Mucosa of descending colon (tissue), 3 donors: Measurements from ENCODE around the gene PCGF6. TPM values are rescaled to one million over a fixed set of nuclear protein-coding genes. Genes with fewer than 3 reads are reported as not detected.

ENCODE experiments used
- ATAC-seq: fragments of 200-7000 bp; cut with Tn5 transposase; one replicate; pipeline ENCODE4 v1.9.1; 2020; ENCODE audit warnings: mild to moderate bottlenecking, moderate library complexity
- DNase-seq, 3 donors: peaks; one replicate each; pipeline ENCODE4 v3.0.0-alpha.2; 2020
- H3K36me3 ChIP-seq: fragments of 200-600 bp; one replicate; pipeline ENCODE4 v1.8.0; 2021; ENCODE audit warnings: low read depth, mild to moderate bottlenecking
- H3K4me1 ChIP-seq: fragments of 200-600 bp; one replicate; pipeline ENCODE4 v1.8.0; 2021; ENCODE audit warnings: low read depth, mild to moderate bottlenecking
- H3K4me3 ChIP-seq: fragments of 200-600 bp; one replicate; pipeline ENCODE4 v1.8.0; 2021; ENCODE audit warnings: mild to moderate bottlenecking
- H3K9me3 ChIP-seq: fragments of 200-600 bp; one replicate; pipeline ENCODE4 v1.8.0; 2021; ENCODE audit warnings: mild to moderate bottlenecking
- intact Hi-C, 2 donors: fragments of 100-400 bp; cut with DNase I in 1 of 2; cut with micrococcal nuclease in 1 of 2; formaldehyde crosslinking; loops; one replicate each; pipeline versions ENCODE4 v1.11.0 to v1.11.1; 2022; cut with DNase I, micrococcal nuclease
- long read RNA-seq, 2 donors: library from polyadenylated mRNA; unstranded; transcript quantifications; one replicate each; pipeline ENCODE4 v2.0.0, GENCODE V29; 2019 to 2021
- total RNA-seq, 3 donors: library from RNA; stranded (reverse); fragmentation: NEBNext Ultra II Directional in 2 of 3; extraction: Animal tissue kit (Norgen Biotek cat#: 25700) in 2 of 3; gene quantifications; one replicate each; pipeline versions ENCODE4 v1.2.1 to v1.2.4, GENCODE V29; 2021 to 2023
- TF ChIP-seq, protein P1 (sequence below): fragments of 200-600 bp; IDR thresholded peaks from one replicate; pipeline ENCODE4 v1.8.0; 2022; ENCODE audit warnings: antibody characterized with exemption, mild to moderate bottlenecking
- donor health status: DM: no; HTN: no; CAD: no; lungs with moderate emphysema.
- donor health status: DM: no; HTN: no; CAD: no.
- donor health status: DM: no; HTN: yes; CAD: no.

PCGF6 gene
- 10 to 100 TPM in 1 of 3 donors, 1 to 10 TPM in 2; 5.2 to 10.6 (median 5.7) TPM for total RNA-seq
- long read RNA-seq, donor 1, transcript PCGF6-202 (10 exons, 2,230 nt) = major isoform, 18 of 32 reads
- long read RNA-seq, donor 1, partial matches to known transcripts = 4 of 32 reads
- long read RNA-seq, donor 1, other reads (novel, unspliced or antisense) = 8 of 32 reads
- long read RNA-seq, donor 2, partial matches to known transcripts = 2 of 6 reads
- long read RNA-seq, donor 2, other reads (novel, unspliced or antisense) = 0 of 6 reads

DNA sequence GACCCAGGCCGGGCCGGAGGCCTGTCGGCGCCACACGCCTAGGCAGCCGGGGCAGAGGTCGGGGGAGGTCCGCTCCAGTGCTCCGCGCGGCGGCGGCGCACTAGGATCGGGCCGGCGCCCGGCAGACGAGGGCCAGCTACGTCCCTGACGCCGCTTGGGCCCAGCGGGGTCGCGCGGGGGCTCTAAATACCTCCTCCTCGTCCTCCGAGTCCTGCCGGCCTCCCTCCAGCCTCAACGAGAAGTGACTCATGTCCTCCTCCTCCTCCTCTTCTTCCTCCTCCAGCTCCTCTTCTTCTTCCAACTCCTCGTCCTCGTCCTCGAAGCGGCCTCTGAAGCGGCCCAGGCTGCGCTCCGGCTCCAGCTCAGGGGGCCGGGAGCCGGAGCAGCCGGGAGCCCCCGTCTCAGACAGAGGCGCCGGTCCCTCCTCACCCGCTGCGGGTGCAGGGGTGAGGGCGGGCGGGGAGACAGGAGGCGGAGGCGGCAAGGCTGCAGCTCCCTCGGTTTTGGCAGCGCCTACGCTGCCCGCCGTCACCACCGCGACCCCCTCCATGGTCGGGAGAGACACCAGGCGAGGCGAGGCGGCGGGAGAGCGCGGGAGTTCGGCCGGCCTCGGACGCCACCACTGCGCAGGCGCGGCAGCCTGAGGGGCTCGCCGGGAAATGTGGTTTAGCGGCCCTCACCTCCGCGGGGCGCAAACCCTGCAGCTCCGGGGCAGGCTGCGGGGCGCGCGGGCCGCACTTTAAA is at the start of gene PCGF6:
PCGF6 (minus strand) TSS at position 624 of the 744 bp plus-strand sequence; CDS start at position 550, 74 bp downstream.
- peak; percentile 97 for ATAC-seq
- H3K9me3 ChIP-seq = no peaks in the 10 kb centered on the region
- TF ChIP-seq, protein P1, sequence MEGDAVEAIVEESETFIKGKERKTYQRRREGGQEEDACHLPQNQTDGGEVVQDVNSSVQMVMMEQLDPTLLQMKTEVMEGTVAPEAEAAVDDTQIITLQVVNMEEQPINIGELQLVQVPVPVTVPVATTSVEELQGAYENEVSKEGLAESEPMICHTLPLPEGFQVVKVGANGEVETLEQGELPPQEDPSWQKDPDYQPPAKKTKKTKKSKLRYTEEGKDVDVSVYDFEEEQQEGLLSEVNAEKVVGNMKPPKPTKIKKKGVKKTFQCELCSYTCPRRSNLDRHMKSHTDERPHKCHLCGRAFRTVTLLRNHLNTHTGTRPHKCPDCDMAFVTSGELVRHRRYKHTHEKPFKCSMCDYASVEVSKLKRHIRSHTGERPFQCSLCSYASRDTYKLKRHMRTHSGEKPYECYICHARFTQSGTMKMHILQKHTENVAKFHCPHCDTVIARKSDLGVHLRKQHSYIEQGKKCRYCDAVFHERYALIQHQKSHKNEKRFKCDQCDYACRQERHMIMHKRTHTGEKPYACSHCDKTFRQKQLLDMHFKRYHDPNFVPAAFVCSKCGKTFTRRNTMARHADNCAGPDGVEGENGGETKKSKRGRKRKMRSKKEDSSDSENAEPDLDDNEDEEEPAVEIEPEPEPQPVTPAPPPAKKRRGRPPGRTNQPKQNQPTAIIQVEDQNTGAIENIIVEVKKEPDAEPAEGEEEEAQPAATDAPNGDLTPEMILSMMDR = no peak
- intact Hi-C loops = no loop called here
- H3K4me1 ChIP-seq = no peaks in the 10 kb centered on the region
- H3K36me3 ChIP-seq = no peaks in the 10 kb centered on the region
- peak within 1 kb of the TSS; percentile 71 for H3K4me3 ChIP-seq
- DNase-seq = peak; percentile 78 to 88 (median 79)

DNA sequence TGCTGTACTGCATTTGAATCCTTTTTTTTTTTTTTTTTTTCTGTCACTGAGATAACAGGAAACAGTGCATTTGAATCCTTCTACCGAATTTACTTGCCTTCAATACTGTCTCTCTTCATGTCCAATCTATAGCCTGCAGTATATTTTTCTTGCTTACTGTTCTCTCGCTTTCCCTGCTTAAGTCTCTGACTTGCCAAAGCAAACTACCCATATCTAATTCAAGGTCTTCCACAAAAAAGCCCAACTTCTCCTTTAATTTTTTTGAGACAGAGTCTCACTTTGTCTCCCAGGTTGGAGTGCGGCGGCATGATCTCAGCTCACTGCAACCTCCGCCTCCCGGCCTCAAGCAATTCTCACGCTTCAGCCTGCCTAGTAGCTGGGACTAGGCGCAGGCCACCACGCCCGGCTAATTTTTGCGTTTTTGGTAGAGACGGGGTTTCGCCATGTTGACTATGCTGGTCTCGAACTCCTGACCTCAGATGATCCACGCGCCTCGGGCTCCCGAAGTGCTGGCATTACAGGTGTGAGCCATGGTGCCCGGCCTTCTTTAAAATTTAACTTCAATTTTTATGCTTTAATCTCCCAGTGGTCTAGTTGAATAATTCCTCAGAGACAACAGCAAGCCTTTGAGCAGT is 46.4 kb upstream of the PCGF6 start:
- ATAC-seq (no peak), DNase-seq (peak in 1 of 3 donors; percentile 37)
- H3K9me3 ChIP-seq = no peaks in the 10 kb centered on the region

GRCh38 chr10:103396789-103397087 is 45.8 kb upstream of the PCGF6 start:
- Histone ChIP-seq H3K9me3 (no peaks in the 10 kb centered on the region), H3K36me3 (peaks cover 2% of the 10 kb centered on the region), H3K4me3 (peak overlapping the region; percentile 92), H3K4me1 (peaks cover 26% of the 10 kb centered on the region)
- peak; percentile 6 for ATAC-seq
- TF ChIP-seq, protein P1 = no peak
- intact Hi-C loops = no loop called here
- DNase-seq = no peak

More for the DNA sequence above, 46.4 kb upstream of the PCGF6 start:
- no peaks in the 10 kb centered on the region for H3K36me3 ChIP-seq
- H3K4me3 ChIP-seq = no peak overlapping the region
- peaks cover 26% of the 10 kb centered on the region for H3K4me1 ChIP-seq
- intact Hi-C loops = no loop called here
- TF ChIP-seq, protein P1 = no peak

- H3K9me3 ChIP-seq = no peaks in the 10 kb centered on the region
- DNase-seq (peak; percentile 97 to 99 (median 98)), ATAC-seq (peak; percentile 99)
- H3K4me1 ChIP-seq = peaks cover 26% of the 10 kb centered on the region
- intact Hi-C loops = no loop called here
- TF ChIP-seq, protein P1 = no peak
- peak within 1 kb of the TSS; percentile 92 for H3K4me3 ChIP-seq
- H3K36me3 ChIP-seq = peaks cover 5% of the 10 kb centered on the region
Observed at GRCh38 chr10:103396067-103396788, 45.3 kb upstream of the PCGF6 start, which contains the start of the genes ATP5MK and PDCD11. TSS of gene ATP5MK (minus strand) at chr10:103396475. CDS start at chr10:103392457, 4,018 bp downstream. TSS of gene PDCD11 (plus strand) at chr10:103396626. CDS start at chr10:103398427, 1,801 bp downstream.

- DNase-seq = peak in 1 of 3 donors; percentile 35
- TF ChIP-seq, protein P1 = no peak
- peaks cover 26% of the 10 kb centered on the region for H3K4me1 ChIP-seq
Observed at GRCh38 chr10:103395754-103396066, 44.8 kb upstream of the PCGF6 start.

More at GRCh38 chr10:103395754-103396066, 44.8 kb upstream of the PCGF6 start:
- peaks cover 5% of the 10 kb centered on the region for H3K36me3 ChIP-seq
- peak; percentile 43 for ATAC-seq
- peak overlapping the region; percentile 92 for H3K4me3 ChIP-seq
- intact Hi-C loops = no loop called here
- H3K9me3 ChIP-seq = no peaks in the 10 kb centered on the region
